ENCODE data around the gene CAPN5.

Gene CAPN5

DNA sequence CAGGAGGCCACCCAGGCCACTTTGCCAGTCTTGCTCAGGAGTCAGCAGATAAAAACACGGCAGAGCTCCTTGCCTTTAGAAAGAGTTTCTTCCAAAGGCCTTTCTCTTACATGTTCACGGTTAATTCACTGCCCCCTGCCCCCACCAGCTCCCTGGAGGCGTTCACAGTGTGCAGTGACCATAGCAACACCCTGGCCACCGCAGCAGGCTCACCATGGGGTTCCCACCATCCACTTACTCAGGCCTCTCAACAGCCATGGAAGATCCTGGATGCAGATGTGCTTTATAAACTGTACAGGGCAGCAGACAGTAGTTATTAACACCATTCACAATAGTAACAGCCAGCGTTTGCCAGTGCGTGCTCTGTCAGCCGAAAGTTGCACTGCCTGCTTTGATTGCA is 50.7 kb downstream of the CAPN5 start:
- no peak for DNase-seq (ENCODE audit: low read depth in 2 of 2)

DNA sequence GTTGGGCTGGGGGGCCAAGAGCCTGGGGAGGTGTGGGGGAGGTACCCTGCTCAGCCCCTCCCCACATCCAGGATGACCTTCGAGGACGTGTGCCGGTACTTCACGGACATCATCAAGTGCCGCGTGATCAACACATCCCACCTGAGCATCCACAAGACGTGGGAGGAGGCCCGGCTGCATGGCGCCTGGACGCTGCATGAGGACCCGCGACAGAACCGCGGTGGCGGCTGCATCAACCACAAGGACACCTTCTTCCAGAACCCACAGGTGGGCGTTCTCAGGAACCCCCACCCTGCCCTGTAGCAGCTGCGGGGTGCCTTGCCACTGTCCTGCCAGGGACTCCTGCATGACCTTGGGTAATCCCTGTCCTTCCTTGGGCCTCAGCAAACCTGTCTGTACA is 51.3 kb downstream of the CAPN5 start:
- no peak for DNase-seq (ENCODE audit: low read depth in 2 of 2)

DNA sequence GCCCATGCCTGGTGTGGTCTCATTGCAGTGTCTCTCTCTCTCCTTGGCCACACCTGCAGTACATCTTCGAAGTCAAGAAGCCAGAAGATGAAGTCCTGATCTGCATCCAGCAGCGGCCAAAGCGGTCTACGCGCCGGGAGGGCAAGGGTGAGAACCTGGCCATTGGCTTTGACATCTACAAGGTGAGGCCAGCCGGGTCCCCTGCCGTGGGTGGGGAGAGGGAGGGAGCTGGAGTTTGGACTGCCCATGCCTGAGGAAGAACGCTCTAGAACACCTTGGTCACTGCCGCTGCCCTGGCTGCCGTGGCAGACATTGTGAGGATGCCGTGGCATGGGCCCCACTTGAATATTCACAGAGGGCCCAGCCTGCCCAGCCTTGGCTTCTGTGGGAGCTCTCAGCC is 52.2 kb downstream of the CAPN5 start:
- no peak for DNase-seq (ENCODE audit: low read depth in 2 of 2)

DNA sequence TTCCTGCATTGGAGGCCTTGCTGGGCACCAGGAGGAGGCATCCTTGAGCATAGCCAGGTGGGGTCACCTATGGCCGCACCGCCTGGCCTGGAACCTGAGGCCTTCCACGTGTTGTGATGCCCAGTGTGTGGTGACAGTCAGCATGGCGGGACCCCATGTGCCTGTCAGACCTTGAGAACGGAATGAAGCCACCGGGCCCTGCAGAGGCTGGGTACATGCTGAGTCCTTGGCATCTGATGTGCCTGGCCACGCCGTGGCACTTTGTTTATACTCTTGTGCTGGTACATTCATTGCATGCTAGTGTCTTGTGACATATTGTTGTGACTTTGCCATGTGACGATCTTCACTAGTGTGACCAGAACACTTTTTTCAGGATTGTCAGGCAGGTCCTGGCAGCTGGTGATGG is 52.8 kb downstream of the CAPN5 start:
- no peak for DNase-seq (ENCODE audit: low read depth in 2 of 2)

DNA sequence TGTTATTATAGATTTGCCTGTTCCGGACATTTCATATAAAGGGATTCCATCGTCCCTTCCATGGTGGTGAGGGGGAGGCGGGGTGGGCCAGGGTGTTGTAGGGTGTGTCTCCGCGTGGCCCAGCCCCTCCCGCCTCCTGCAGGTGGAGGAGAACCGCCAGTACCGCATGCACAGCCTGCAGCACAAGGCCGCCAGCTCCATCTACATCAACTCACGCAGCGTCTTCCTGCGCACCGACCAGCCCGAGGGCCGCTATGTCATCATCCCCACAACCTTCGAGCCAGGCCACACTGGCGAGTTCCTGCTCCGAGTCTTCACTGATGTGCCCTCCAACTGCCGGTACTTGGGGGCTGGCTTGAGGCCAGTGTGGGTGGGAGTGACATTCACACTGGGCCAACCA is 53.8 kb downstream of the CAPN5 start:
- DNase-seq (ENCODE audit: low read depth in 2 of 2), result no peak

- no peak for DNase-seq (ENCODE audit: low read depth in 2 of 2)
Measured at GRCh38 chr11:77121096-77121640, 54.4 kb downstream of the CAPN5 start.

DNA sequence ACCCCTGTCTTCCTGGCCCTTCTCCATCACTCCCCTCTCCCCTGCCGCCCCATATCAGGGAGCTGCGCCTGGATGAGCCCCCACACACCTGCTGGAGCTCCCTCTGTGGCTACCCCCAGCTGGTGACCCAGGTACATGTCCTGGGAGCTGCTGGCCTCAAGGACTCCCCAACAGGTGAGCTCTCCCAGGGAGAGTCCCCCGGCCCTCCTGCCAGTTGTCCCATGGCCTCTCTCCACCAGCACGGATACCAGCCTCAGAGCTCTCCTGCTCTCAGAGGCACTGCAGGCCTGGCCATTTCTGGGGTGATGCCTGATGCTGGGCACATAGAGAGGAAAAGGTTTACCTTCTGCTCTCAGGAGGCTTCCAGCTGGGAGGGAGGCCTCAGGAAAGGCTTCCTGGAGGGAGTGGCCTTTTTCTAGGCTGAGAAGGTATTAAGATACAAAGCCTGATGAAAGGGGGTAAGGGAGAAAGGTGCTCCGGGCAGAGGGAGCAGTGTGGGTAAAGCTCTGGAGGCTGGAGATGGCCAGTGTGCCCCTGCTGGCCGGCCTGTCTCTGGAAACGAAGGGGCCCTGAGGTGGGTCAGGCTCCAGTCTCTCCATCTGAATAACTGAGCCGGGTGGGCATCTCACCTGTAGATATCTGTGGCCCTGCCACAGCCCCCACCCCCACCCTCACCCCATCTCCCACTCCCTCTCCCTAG is 55.3 kb downstream of the CAPN5 start:
- DNase-seq (ENCODE audit: low read depth in 2 of 2), result no peak

DNA sequence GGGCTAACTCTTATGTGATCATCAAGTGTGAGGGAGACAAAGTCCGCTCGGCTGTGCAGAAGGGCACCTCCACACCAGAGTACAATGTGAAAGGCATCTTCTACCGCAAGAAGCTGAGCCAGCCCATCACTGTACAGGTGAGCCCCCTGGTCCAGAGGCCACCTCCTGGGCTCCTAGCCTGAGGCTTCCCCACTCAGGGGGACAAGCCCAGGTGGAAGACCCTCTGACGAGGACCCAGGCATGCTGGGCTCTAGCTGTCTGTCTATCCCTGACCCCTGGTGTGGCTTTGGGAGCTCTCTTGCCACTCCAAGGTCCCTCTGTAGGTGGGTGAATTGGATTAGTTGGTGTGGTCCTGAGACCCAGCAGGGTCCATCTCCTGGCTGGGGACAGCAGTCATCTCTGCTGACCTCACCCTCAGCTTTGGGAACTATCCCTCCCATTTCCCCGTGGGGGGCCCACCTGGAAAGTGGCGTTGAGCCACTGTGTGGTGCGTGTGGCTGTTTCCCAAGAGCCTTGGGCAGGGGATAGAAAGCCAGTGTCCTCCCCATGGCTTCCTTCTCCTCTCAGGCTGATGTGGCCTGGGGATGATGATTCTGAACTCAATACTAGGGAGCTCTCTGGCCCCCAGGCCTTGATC is 55.9 kb downstream of the CAPN5 start:
- DNase-seq (ENCODE audit: low read depth in 2 of 2), result no peak

DNA sequence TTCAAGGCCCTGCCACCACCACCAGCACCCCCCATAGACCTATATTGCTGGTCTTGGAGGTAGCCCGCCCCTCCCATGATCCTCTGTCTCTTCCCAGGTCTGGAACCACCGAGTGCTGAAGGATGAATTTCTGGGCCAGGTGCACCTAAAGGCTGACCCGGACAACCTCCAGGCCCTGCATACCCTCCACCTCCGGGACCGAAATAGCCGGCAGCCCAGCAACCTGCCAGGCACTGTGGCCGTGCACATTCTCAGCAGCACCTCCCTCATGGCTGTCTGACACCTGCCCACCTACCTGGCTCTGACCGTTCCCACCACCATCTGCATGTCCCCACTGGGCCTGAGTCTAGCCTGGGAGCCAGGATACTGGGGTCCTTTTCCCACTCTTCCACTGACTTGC is 56.8 kb downstream of the CAPN5 start:
- no peak for DNase-seq (ENCODE audit: low read depth in 2 of 2)

- no peak for DNase-seq (ENCODE audit: low read depth in 2 of 2)
Measured at GRCh38 chr11:77124041-77124440, 57.3 kb downstream of the CAPN5 start.

DNA sequence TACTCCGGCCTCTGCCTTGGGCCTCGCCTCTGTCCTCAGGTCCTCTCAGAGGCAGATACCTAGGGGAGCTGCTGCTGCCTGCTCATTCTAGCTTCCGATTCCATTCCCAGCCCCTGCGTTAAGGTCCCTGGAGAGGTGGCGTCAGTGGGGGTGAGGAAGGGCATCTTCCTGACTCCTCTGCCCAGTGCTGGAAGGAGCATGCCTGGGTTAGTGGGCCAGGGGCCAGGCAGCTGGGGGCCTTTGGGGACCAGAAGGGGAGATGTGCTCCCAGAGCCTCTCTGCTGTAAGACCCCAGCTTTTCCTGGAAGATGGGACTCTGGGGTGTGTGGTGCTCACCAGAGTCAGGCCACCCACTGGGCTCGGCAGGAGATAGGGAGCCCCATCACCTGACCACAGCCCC is 57.7 kb downstream of the CAPN5 start:
- DNase-seq (ENCODE audit: low read depth in 2 of 2), result no peak

GRCh38 chr11:77125191-77125590 is 58.4 kb downstream of the CAPN5 start:
- no peak for DNase-seq (ENCODE audit: low read depth in 2 of 2)

DNA sequence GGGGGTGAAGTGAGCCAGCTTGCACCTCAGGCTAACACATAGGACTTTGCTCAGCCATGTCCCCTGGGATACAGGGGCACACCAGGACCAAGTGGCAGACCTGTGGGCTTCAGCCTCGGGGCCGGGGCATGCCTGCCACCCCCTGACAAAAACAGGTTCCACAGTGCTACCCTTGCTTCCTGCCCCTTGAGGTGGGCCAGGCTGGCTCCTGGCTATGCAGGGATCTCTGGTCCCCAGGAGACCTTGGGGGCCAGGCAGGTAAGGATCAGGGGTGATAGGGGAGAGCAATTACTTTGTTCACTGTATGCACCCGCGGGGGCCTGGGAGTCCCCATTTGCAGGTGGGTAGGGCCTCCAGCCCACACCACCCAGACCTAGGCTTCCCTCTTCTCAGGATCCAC is 58.9 kb downstream of the CAPN5 start:
- DNase-seq (ENCODE audit: low read depth in 2 of 2), result no peak

DNA sequence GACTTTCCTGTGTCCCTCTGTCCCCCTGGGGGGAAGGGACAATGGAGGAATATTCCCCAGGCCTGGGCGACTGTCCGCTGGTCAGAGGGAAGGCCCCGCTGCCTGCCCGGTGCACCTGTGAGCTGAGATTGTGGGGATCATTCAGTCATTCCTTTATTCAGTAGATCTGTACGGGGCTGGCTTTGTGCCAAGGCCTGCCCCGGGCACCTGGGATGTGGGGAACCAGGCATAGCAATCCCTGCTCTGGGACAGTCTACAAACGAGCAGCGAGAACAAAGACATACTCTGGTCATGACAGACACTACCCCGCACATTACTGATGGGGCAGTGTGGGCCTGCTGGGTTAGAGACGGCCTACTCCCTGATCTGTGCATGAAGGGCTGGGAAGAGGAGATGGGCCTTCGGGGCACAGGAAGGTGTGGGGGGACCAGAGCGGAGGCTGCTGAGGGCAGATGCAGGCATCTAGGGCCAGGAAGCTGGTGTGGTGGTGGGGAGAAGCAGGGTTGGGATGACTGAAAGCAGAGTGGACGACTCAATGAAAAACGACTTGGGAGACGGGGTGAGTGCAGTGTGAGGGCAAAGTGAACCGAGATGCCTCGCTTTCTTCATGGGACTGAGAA is 59.5 kb downstream of the CAPN5 start:
- no peak for DNase-seq (ENCODE audit: low read depth in 2 of 2)

- DNase-seq (ENCODE audit: low read depth in 2 of 2), result no peak
Measured at GRCh38 chr11:77126861-77127234, 60.1 kb downstream of the CAPN5 start.

DNA sequence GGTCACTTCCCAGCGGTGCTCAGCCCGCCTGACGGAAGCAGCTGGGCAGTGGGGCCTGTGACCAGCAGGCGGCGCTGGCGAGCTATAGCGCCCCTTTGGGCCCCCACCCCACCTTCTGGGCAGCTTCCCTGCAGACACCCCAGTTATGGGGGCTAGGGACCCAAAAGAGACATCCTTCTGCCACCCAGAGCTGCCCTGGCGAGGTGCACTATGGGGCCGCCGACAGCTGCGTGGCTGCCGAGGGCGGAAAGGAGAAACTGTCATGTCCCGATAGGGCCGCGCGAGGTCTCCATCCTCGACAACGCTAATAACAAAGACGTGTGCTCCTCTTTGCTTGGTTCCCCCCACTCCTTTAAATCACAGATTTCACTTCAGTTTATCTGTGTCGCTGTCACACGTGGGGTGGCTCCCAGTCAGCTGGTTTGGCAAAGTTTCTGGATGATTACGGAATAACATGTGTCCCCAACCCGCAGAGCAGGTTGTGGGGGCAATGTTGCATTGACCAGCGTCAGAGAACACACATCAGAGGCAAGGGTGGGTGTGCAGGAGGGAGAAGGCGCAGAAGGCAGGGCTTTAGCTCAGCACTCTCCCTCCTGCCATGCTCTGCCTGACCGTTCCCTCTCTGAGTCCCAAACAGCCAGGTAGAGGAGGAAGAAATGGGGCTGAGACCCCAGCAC is 60.6 kb downstream of the CAPN5 start:
- no peak for DNase-seq (ENCODE audit: low read depth in 2 of 2)

GRCh38 chr11:77127920-77128691 is 61.3 kb downstream of the CAPN5 start, which contains the start of gene MYO7A:
Gene MYO7A (plus strand): TSS chr11:77128246. CDS start chr11:77130635, 2,389 bp downstream.
- no peak for DNase-seq (ENCODE audit: low read depth in 2 of 2)

DNA sequence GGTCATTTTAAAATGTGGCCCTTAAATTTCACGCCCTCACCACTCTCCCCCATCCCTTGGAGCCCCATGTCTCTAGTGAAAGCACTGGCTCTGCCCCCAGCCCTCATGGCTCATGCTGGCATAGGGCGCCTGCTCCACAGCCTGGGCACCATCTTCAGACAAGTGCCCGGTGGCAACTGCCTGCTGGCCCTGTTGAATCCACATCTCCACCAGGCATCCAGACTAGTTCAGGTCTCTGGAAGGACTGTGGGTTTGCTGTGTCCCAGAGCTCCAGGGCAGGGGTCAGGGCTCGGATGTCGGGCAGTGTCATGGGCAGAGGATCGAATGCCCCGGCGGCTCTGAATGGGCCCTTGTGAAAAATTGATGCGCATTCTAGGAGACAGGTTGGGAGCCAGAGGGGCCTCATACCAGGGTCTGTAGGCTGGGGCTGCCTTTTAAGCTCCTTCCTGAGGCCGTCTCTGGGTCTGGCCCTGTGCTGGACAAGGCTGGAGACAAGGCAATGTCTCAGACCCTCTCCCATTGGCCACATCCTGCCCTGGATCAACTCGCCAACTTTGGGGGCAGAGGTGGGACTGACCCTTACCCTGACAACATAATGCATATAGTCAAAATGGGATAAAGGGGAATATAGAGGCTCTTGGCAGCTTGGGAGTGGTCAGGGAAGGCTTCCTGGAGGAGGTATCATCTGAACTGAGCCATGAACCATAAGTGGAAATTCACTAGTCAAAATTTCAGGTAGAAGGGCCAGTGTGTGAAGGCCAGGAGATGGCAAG is 62.5 kb downstream of the CAPN5 start:
- no peak for DNase-seq (ENCODE audit: low read depth in 2 of 2)

GRCh38 chr11:77129842-77130756 is 63.3 kb downstream of the CAPN5 start:
- no peak for DNase-seq (ENCODE audit: low read depth in 2 of 2)

Data from fibroblast of skin of left biceps (primary cell).